H1 (cell line): ENCODE data around the gene GAS6. TPM values are rescaled to one million over a fixed set of nuclear protein-coding genes. Genes with fewer than 3 reads are reported as not detected.

Experiments used
- CTCF ChIA-PET: fragments of 300-600 bp; sonication (Branson Sonifier 250); formaldehyde crosslinking; loops from one replicate; lab custom pipeline; 2021; ENCODE audit not compliant: partially characterized antibody; lab: Charles Lee
- POLR2A ChIA-PET: fragments of 300-600 bp; sonication (Branson Sonifier 250); formaldehyde crosslinking; loops from one replicate; lab custom pipeline; 2021; ENCODE audit warnings: inconsistent platforms; ENCODE audit not compliant: partially characterized antibody; lab: Charles Lee
- DNase-seq, 2 experiments: peaks; one replicate each; pipeline versions ENCODE4 v3.0.0 to v3.0.0-alpha.2; 2010 to 2022; ENCODE audit warnings: low spot score in 2 of 2, low read depth in 1 of 2, mixed read lengths in 1 of 2
- FAIRE-seq: peaks from 2 replicates; lab custom pipeline; 2011; peaks lifted over from hg19 to GRCh38; lab: Jason Lieb, UNC
- H2AFZ ChIP-seq: 2 replicates; pipeline ENCODE4 v1.8.1; 2012; ENCODE audit warnings: low read length, inconsistent platforms
- H2AK5ac ChIP-seq: 2 replicates; pipeline ENCODE4 v1.6.1; 2013; ENCODE audit warnings: low read depth, low read length
- H2BK120ac ChIP-seq: replicated peaks from 2 replicates; pipeline ENCODE3; 2013; ENCODE audit warnings: low read depth, low read length, inconsistent platforms
- H2BK12ac ChIP-seq: 2 replicates; pipeline ENCODE4 v1.6.1; 2013; ENCODE audit warnings: low read depth, low read length
- H2BK15ac ChIP-seq: 2 replicates; pipeline ENCODE4 v1.6.1; 2013; ENCODE audit warnings: low read length
- H2BK20ac ChIP-seq: 2 replicates; pipeline ENCODE4 v1.6.1; 2013; ENCODE audit warnings: low read length
- H2BK5ac ChIP-seq: 2 replicates; pipeline ENCODE4 v1.6.1; 2013; ENCODE audit warnings: low read depth, low read length
- H3K14ac ChIP-seq: 2 replicates; pipeline ENCODE4 v1.6.1; 2013; ENCODE audit warnings: inconsistent platforms; ENCODE audit not compliant: insufficient read length
- H3K18ac ChIP-seq: 2 replicates; pipeline ENCODE4 v1.6.1; 2013; ENCODE audit warnings: low read length; ENCODE audit errors: extremely low read depth
- H3K23ac ChIP-seq: 2 replicates; pipeline ENCODE4 v1.6.1; 2013; ENCODE audit warnings: inconsistent platforms; ENCODE audit not compliant: insufficient read length
- H3K23me2 ChIP-seq: 2 replicates; pipeline ENCODE4 v1.6.1; 2013; ENCODE audit warnings: low read depth, low read length
- H3K27ac ChIP-seq: 2 replicates; pipeline ENCODE4 v1.6.1; 2011; ENCODE audit warnings: low read depth, low read length, inconsistent platforms
- H3K27me3 ChIP-seq, 4 experiments: replicated peaks in 1 of 4; 1 replicate in 1 of 4; 2 replicates in 3 of 4; pipeline versions ENCODE4 v1.6.1 to v1.8.1; 2011 to 2013; ENCODE audit warnings: low read length in 3 of 4, mild to moderate bottlenecking in 3 of 4, inconsistent platforms in 2 of 4, mixed read lengths in 2 of 4, moderate library complexity in 1 of 4; ENCODE audit not compliant: control insufficient read depth in 3 of 4, insufficient read depth in 3 of 4; ENCODE audit errors: extremely low read depth in 1 of 4
- H3K36me3 ChIP-seq, 4 experiments: 2 replicates each; pipeline versions ENCODE4 v1.6.1 to v1.8.1; 2011 to 2013; ENCODE audit warnings: mild to moderate bottlenecking in 4 of 4, low read length in 3 of 4, moderate library complexity in 2 of 4, control low read depth in 1 of 4, inconsistent platforms in 1 of 4; ENCODE audit not compliant: insufficient read depth in 4 of 4, control insufficient read depth in 2 of 4
- H3K4ac ChIP-seq: replicated peaks from 2 replicates; pipeline ENCODE3; 2013; ENCODE audit warnings: low read length, low read depth, mixed read lengths, inconsistent platforms; ENCODE audit not compliant: insufficient read length
- H3K4me1 ChIP-seq, 4 experiments: replicated peaks in 1 of 4; 1 replicate in 1 of 4; 2 replicates in 3 of 4; pipeline versions ENCODE4 v1.6.1 to v1.8.1; 2011 to 2013; ENCODE audit warnings: low read length in 3 of 4, inconsistent platforms in 2 of 4, mixed read lengths in 1 of 4; ENCODE audit not compliant: insufficient read depth in 4 of 4, control insufficient read depth in 3 of 4
- H3K4me2 ChIP-seq, 2 experiments: 2 replicates each; pipeline versions ENCODE4 v1.6.1 to v1.8.1; 2011 to 2013; ENCODE audit warnings: low read depth in 2 of 2, low read length in 2 of 2, control low read depth in 1 of 2, inconsistent platforms in 1 of 2, mild to moderate bottlenecking in 1 of 2; ENCODE audit not compliant: insufficient read depth in 1 of 2
- H3K4me3 ChIP-seq, 4 experiments: fragments of 200-600, 300-600 bp in 1 of 4; sonication (generic), shearing (Covaris generic), sonication (Bioruptor Twin) in 1 of 4; 2 replicates each; pipeline versions ENCODE4 v1.5.1 to v1.8.1; 2011 to 2016; ENCODE audit warnings: low read length in 4 of 4, low read depth in 3 of 4, control low read depth in 2 of 4, inconsistent platforms in 2 of 4, mild to moderate bottlenecking in 2 of 4, mixed read lengths in 1 of 4, moderate library complexity in 1 of 4; ENCODE audit not compliant: insufficient read depth in 2 of 4; ENCODE audit errors: extremely low read depth in 1 of 4
- H3K56ac ChIP-seq: replicated peaks from 2 replicates; pipeline ENCODE3; 2013; ENCODE audit warnings: low read depth, mild to moderate bottlenecking, mixed read lengths, low read length, inconsistent platforms; ENCODE audit not compliant: insufficient read length
- H3K79me1 ChIP-seq: 2 replicates; pipeline ENCODE4 v1.6.1; 2013; ENCODE audit warnings: low read depth, low read length, control low read depth
- H3K79me2 ChIP-seq, 2 experiments: 2 replicates each; pipeline versions ENCODE4 v1.6.1 to v1.8.1; 2012 to 2013; ENCODE audit warnings: low read length in 2 of 2, mild to moderate bottlenecking in 2 of 2, inconsistent platforms in 1 of 2; ENCODE audit not compliant: insufficient read depth in 2 of 2, control insufficient read depth in 1 of 2
- H3K9ac ChIP-seq, 4 experiments: replicated peaks in 1 of 4; 1 replicate in 1 of 4; 2 replicates in 3 of 4; pipeline versions ENCODE4 v1.6.1 to v1.8.1; 2011 to 2013; ENCODE audit warnings: low read depth in 3 of 4, low read length in 3 of 4, control low read depth in 2 of 4, mild to moderate bottlenecking in 2 of 4, moderate library complexity in 2 of 4, inconsistent platforms in 1 of 4; ENCODE audit errors: extremely low read depth in 1 of 4
- H3K9me3 ChIP-seq, 2 experiments: 2 replicates each; pipeline versions ENCODE4 v1.6.1 to v1.8.1; 2012 to 2013; ENCODE audit warnings: mild to moderate bottlenecking in 2 of 2, moderate library complexity in 2 of 2, control low read depth in 1 of 2, inconsistent platforms in 1 of 2, low read depth in 1 of 2, low read length in 1 of 2, mixed read lengths in 1 of 2; ENCODE audit not compliant: insufficient read depth in 2 of 2
- H4K20me1 ChIP-seq, 2 experiments: replicated peaks in 1 of 2; 2 replicates each; pipeline versions ENCODE3 to v1.8.1; 2011 to 2013; ENCODE audit warnings: inconsistent platforms in 2 of 2, low read length in 2 of 2, mild to moderate bottlenecking in 1 of 2; ENCODE audit not compliant: insufficient read depth in 2 of 2, control insufficient read depth in 1 of 2
- H4K5ac ChIP-seq: 2 replicates; pipeline ENCODE4 v1.6.1; 2013; ENCODE audit warnings: low read length, low read depth, mixed read lengths, inconsistent platforms; ENCODE audit not compliant: insufficient read length
- H4K8ac ChIP-seq: 2 replicates; pipeline ENCODE4 v1.8.0; 2013; ENCODE audit warnings: mild to moderate bottlenecking, moderate library complexity, low read length, inconsistent platforms; ENCODE audit not compliant: insufficient read depth; ENCODE audit errors: extremely low read depth
- H4K91ac ChIP-seq: replicated peaks from 2 replicates; pipeline ENCODE3; 2013; ENCODE audit warnings: low read length, mixed read lengths, inconsistent platforms; ENCODE audit not compliant: insufficient read length
- ATF2 ChIP-seq: IDR thresholded peaks from 2 replicates; pipeline ENCODE4 v1.6.1; 2012; ENCODE audit warnings: low read length, inconsistent platforms
- CTCF ChIP-seq, 3 experiments: IDR thresholded peaks; 1 replicate in 2 of 3; 2 replicates in 1 of 3; pipeline versions ENCODE4 v1.5.1 to v1.6.1; 2011; ENCODE audit warnings: low read length in 3 of 3, mild to moderate bottlenecking in 3 of 3, inconsistent platforms in 2 of 3, low read depth in 1 of 3, moderate library complexity in 1 of 3; ENCODE audit not compliant: insufficient read depth in 1 of 3; ENCODE audit errors: control extremely low read depth in 1 of 3
- EZH2 ChIP-seq: fragments of 200-600 bp; sonication (generic); IDR thresholded peaks from 2 replicates; pipeline ENCODE4 v1.7.1; 2012; ENCODE audit warnings: low read depth, mild to moderate bottlenecking, moderate library complexity, low read length, inconsistent platforms; ENCODE audit not compliant: severe bottlenecking
- GABPA ChIP-seq: IDR thresholded peaks from 2 replicates; pipeline ENCODE4 v1.6.1; 2011; ENCODE audit warnings: mild to moderate bottlenecking, low read length, moderate library complexity, borderline replicate concordance; ENCODE audit not compliant: insufficient read depth
- MAFK ChIP-seq: IDR thresholded peaks from 2 replicates; pipeline ENCODE4 v1.6.1; 2012; ENCODE audit warnings: low read depth, mild to moderate bottlenecking, improper control_type of control experiment, low read length
- NANOG ChIP-seq: IDR thresholded peaks from 2 replicates; pipeline ENCODE4 v1.6.1; 2011; ENCODE audit warnings: low read length, low read depth, mild to moderate bottlenecking, inconsistent platforms; ENCODE audit not compliant: insufficient read depth, poor library complexity, severe bottlenecking
- POU5F1 ChIP-seq: IDR thresholded peaks from 2 replicates; pipeline ENCODE4 v1.6.1; 2011; ENCODE audit warnings: low read depth, mild to moderate bottlenecking, low read length, moderate library complexity
- SRF ChIP-seq: IDR thresholded peaks from 2 replicates; pipeline ENCODE4 v1.6.1; 2011; ENCODE audit warnings: mild to moderate bottlenecking, low read depth, low read length, moderate library complexity
- TAF1 ChIP-seq: IDR thresholded peaks from 2 replicates; pipeline ENCODE4 v1.6.1; 2011; ENCODE audit warnings: mild to moderate bottlenecking, low read depth, low read length
- TEAD4 ChIP-seq: IDR thresholded peaks from 2 replicates; pipeline ENCODE4 v1.6.1; 2012; ENCODE audit warnings: low read depth, low read length, inconsistent platforms, mixed read lengths
- WGBS, 2 experiments: shearing (Covaris generic) in 1 of 2; methylation state at CpG; one replicate each; pipeline versions ENCODE4 v1.1.6 to v1.1.7; 2013 to 2015; ENCODE audit warnings: low lambda C conversion rate in 2 of 2, mixed read lengths in 2 of 2, inconsistent platforms in 1 of 2, low coverage in 1 of 2, missing lambda C conversion rate in 1 of 2; ENCODE audit not compliant: insufficient replicate concordance in 2 of 2, insufficient coverage in 1 of 2, insufficient read length in 1 of 2; ENCODE audit errors: extremely low coverage in 1 of 2, missing lambda C conversion rate in 1 of 2; 5-methylcytosine and 5-hydroxymethylcytosine counted together
- polyA plus RNA-seq, 7 experiments: library from polyadenylated mRNA; depleted of rRNA in 3 of 7; stranded (reverse) in 5 of 7; unstranded in 2 of 7; fragments of >200 nt in 5 of 7; fragments of 200-250 nt in 2 of 7; gene quantifications; 1 replicate in 5 of 7; 2 replicates in 1 of 7; 4 replicates in 1 of 7; pipeline versions ENCODE4 v1.2.1 to v1.2.3, GENCODE V29; 2011 to 2013; ENCODE audit warnings: missing spikeins in 2 of 7, mixed read lengths in 2 of 7
- total RNA-seq: library from RNA; stranded (reverse); fragmentation: NEBNext Ultra II Directional; extraction: Animal tissue kit (Norgen Biotek cat#: 25700); gene quantifications from 2 replicates; pipeline ENCODE4 v1.2.1, GENCODE V29; 2021

Gene GAS6
- total and polyA plus RNA-seq, 2 of the 8 experiments (the other 6 are each of a cell fraction or from before 2014, with no cell fraction given): 18.6 to 31.0 TPM

- no peak overlapping the region for H2BK15ac ChIP-seq
- H2AFZ ChIP-seq: no peak overlapping the region
- CTCF ChIA-PET: interaction anchor here (1.3 kb wide), 1 partner anchor 19 kb away, joined by 3 read pairs; no protein-coding TSS in a partner anchor
- H3K9ac ChIP-seq: no peak overlapping the region
- no peak overlapping the region for H2BK120ac ChIP-seq
- H4K8ac ChIP-seq: no peak overlapping the region
- 92% methylated on average over 24 of the region's 24 CpGs; no CpG with 5 or more reads in 1 of the 2 experiments for WGBS, 2 experiments
- H3K4me3 ChIP-seq: no peak overlapping the region
- H3K56ac ChIP-seq: no peak overlapping the region
- no peak overlapping the region for H3K18ac ChIP-seq
- H3K27me3 ChIP-seq: no peaks in the 10 kb centered on the region
- no peak overlapping the region for H3K27ac ChIP-seq
- peaks cover 23% of the 10 kb centered on the region; the same call in 1 of the 2 replicates for H3K23me2 ChIP-seq
- no peak for FAIRE-seq
- peaks cover 0 to 8% of the 10 kb centered on the region in 2 experiments for H4K20me1 ChIP-seq
- H4K91ac ChIP-seq: no peak overlapping the region
- no peaks in the 10 kb centered on the region for H3K79me1 ChIP-seq
- no peak overlapping the region for H3K23ac ChIP-seq
- no peak overlapping the region for H2AK5ac ChIP-seq
- H3K14ac ChIP-seq: no peak overlapping the region
- no peak overlapping the region for H3K4ac ChIP-seq
- no peak overlapping the region for H2BK12ac ChIP-seq
- H3K4me2 ChIP-seq: no peak overlapping the region
- H2BK5ac ChIP-seq: no peak overlapping the region
- H3K4me1 ChIP-seq: no peaks in the 10 kb centered on the region
- H4K5ac ChIP-seq: no peak overlapping the region
- H2BK20ac ChIP-seq: no peak overlapping the region
- no peaks in the 10 kb centered on the region for H3K79me2 ChIP-seq
- H3K9me3 ChIP-seq: no peaks in the 10 kb centered on the region
- no peak for DNase-seq
- no peaks in the 10 kb centered on the region; a peak in 1 of 8 replicates for H3K36me3 ChIP-seq
- POLR2A ChIA-PET: no interaction called here
- TF ChIP-seq POU5F1: no peak
- no peak for TF ChIP-seq CTCF (IDR thresholded peaks at IDR 0.05; ENCODE audit: control extremely low read depth in 1 of 3, insufficient read depth in 1 of 3, low read depth in 1 of 3, low read length in 3 of 3)
- TF ChIP-seq TAF1: no peak
- TF ChIP-seq TEAD4: no peak
- TF ChIP-seq NANOG: no peak
- no peak for TF ChIP-seq GABPA
- TF ChIP-seq EZH2: no peak
- TF ChIP-seq MAFK: no peak
- no peak for TF ChIP-seq ATF2
- TF ChIP-seq SRF: no peak
Measured at GRCh38 chr13:113794764-113795173, 69.1 kb downstream of the GAS6 start.
